Suppressor macrophage treated with lipopolysaccharide for 4 hours (primary cell): Measurements from ENCODE around the gene MARCHF10.

Experiments
- DNase-seq: peaks from one replicate; pipeline ENCODE4 v3.0.0-alpha.2; 2020

MARCHF10 gene

DNA sequence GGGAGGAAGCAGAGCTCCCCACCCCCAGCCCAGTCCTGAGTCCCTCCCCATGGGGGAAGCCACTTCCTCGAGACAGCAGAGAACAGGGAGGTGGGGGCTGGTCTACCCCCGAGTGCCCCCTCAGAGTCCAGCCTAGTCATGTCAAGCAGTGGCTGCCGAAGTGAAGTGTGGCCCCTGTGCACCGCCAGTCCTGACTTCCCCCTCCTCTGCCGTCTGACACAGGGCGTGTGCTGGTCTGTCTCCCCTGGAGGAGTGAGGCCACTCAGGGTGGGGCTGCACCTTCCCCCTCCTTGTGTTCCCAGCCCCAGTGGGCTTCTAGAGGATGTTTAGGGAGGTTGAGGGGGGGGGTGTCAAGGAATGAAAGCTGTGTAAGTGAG, 133.8 kb downstream of the MARCHF10 start:
- no peak for DNase-seq

DNA sequence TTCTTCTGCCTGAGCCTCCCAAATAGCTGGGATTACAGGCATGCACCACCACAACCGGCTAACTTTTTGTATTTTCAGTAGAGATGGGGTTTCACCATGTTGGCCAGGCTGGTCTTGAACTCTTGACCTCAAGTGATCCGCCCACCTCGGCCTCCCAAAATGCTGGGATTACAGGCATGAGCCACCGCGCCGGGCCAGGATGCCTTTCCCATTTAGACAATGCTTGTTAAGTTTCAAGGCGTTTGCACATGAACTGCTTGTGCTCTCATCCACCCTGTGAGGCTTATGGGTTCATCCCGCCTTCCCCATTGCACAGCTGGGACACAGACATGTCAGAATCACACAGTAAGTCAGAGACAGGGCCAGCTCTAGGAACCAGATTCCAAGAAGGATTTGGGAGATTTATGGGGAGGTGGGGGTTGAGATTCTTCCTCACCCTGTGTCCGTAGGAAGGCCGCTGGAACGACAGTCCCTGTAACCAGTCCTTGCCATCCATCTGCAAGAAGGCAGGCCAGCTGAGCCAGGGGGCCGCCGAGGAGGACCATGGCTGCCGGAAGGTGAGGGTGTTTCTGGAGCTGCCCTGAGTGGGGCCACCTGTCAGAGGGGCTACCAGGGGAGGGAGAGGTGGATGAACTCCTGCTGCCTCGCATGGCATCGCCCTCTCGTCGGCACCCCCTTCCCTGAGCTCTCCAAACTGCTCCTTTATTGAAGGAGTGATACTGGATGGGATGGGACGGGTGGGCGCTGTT, 134.3 kb downstream of the MARCHF10 start:
- DNase-seq, result no peak

DNA sequence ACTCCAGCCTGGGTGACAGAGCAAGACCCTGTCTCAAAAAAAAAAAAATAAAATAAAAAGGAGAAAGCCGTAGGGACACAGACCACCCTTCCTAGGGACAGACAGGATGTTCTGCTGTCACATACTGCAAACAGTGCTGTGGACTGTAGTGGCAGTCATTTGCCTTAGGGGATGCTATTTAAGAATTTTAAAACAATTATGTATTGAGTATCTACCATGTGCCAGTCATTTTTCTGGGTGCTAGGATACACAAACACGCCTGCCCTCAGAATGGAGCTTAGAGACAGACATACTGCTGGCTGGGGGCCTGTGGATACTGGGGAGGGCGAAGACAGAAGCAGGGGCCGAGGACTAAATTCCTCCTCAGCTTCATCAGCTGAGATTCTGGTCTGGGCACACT, 135.2 kb downstream of the MARCHF10 start:
- no peak for DNase-seq

DNA sequence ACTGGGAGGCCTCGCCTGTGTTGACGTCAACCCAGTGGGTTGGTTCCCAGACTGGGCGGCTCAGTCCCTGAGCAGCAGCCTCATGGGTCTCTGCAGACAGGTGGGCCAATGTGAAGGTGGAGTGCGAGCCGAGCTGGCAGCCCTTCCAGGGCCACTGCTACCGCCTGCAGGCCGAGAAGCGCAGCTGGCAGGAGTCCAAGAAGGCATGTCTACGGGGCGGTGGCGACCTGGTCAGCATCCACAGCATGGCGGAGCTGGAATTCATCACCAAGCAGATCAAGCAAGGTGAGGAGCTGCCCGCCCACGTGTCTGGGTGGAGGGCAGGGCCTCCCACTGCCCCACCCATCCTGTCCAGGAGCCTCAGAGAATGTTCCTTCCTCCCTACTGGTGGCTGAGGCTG, 136.6 kb downstream of the MARCHF10 start:
- DNase-seq, result no peak

DNA sequence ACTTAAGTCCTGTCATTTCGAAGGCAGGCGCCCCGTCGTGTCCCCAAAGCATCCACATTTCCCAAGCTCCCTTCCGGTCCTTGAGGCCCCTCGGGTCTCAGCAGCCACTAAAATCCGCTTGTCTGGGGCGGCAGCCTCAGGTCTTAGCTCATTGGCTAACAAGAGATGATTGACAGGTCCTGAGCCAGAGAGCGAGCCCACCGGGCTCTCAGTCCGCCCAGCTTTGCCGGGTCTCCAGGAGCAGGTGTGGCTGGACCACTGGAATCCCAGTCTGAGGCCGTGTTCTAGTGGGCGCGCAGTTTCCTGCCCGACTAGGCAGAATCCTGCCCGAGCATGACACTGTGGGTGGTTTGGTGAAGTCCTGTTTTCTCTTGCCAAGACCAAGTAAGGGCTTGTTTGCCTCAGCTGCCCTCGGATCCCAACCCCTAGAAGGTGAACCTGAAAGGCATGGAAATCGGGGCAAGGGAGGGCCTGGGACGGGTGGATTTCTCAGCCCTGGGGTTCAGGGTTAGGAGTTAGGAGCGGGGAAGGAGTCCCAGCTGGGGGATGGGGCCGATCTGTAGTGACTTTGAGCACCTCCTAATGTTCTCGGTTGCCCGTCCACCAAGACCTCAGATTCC, 137.8 kb downstream of the MARCHF10 start:
- DNase-seq, result no peak

DNA sequence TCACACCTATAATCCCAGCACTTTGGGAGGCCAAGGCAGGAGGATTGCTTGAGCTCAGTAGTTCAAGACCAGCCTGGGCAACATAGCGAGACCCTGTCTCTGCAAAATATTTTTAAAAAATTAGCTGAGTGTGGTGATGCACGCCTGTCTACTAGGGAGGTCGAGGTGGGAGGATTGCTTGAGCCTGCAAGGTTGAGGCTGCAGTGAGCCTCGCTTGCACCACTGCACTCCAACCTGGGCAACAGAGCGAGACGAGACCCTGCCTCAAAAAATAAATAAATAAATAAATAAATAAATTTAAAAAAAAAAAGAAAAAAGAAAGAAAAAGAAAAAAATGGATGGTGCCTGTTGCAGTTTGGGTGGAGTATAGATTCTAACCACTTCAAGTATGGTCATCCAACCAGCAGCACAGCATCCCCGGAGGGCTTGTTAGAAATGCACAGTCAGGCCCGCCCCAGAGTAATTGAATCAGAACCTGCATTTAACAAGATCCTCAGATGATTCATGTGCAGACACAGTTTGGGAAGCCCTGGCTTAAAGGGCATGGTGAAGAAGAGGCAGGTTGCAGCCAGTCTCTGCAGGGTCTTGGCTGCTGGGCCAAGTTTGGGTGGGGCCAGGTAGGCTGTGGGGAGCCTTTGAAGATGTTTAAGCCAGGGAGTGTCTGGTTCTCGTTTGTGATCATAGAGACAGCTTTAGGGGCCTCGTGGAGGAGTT, 139.9 kb downstream of the MARCHF10 start:
- no peak for DNase-seq

DNA sequence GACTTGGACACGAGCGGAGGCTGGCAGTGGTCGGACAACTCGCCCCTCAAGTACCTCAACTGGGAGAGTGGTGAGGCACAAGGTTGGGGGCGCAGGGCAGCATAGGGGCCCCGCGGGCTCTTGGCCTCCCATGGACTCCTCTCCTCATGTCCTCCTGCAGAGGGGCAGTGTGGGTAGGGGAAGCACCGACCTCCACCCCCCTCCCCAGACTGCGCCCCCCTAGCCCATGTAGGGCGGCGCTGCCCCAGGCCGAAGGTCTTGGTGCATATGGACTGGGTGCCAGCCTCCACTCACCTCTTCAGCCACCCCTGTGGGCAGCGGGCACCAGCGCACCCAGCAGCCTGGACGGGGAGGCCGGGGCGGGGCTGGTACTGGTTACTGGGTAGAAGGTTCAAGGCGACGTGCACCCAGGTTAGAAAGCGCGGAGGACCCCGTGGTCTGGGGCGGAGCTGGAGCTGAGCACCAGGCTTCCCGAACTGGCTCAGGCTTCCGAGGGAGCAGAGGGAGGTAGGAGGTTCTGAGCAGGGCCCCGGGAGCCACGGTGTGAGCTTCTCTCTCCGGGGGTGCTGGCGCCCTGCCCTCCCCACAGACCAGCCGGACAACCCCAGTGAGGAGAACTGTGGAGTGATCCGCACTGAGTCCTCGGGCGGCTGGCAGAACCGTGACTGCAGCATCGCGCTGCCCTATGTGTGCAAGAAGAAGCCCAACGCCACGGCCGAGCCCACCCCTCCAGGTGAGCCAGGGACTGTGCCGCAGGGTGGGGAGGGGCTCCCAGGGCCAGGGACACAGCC, 141.1 kb downstream of the MARCHF10 start:
- no peak for DNase-seq

DNA sequence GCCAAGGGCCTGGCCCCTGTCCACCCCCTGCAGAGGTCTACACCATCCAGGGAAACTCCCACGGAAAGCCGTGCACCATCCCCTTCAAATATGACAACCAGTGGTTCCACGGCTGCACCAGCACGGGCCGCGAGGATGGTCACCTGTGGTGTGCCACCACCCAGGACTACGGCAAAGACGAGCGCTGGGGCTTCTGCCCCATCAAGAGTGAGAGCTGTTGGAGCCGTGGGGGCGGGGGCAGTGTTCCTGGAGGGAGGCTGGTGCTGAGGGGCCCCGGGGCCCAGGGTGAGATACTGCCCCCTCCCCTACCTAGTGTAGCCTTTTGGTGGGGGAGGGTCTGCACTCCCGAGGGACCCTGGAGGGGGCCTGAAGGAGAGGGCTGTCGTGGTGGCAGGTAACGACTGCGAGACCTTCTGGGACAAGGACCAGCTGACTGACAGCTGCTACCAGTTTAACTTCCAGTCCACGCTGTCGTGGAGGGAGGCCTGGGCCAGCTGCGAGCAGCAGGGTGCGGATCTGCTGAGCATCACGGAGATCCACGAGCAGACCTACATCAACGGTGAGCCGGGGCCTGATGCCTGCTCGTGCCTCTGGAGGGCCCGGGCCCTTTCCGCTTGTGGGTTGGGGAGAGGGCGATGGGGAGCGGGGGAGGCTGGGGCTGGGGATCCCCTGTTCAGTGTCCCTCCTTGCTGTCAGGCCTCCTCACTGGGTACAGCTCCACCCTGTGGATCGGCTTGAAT, 141.9 kb downstream of the MARCHF10 start:
- DNase-seq, result no peak

DNA sequence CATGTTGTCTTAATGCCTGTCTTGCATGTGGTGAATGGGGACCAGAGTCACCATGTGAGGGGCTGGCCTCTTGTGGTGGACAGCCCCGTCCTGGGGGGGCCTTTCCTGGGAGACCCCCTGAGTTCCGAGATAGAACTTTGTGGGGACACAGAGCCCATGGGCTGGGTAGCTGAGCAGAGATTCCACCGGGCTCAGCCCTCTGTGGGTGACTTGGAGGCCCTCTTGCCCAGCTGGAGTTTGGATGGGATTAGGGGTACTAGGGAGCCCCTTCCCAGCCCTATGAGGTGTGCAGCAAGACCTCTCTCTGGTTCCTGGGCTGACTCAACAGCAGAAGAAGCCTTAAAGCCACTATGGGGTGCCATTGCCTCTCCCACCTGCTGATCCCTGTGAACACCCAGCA, 142.5 kb downstream of the MARCHF10 start:
- no peak for DNase-seq

DNA sequence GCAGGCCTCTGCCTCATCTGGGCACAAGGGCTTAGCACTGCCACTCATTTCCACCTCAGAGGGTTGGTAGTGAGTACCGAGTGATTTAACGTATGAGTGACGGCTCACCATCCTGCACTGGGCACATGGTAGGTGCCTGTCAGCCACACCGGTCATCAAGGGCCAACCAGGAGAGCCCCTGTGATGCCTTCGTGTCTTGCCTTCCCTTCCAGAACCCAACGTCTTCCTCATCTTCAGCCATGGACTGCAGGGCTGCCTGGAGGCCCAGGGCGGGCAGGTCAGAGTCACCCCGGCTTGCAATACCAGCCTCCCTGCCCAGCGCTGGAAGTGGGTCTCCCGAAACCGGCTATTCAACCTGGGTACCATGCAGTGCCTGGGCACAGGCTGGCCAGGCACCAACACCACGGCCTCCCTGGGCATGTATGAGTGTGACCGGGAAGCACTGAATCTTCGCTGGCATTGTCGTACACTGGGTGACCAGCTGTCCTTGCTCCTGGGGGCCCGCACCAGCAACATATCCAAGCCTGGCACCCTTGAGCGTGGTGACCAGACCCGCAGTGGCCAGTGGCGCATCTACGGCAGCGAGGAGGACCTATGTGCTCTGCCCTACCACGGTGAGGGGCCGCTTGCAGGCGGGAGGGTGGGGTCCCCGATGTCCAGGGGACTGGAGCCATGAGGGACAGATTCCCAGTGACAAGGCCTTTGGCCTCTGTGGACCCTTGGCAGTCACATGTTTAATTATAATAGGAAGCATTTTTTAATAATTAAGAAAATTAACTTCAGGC, 143.6 kb downstream of the MARCHF10 start:
- DNase-seq, result no peak

DNA sequence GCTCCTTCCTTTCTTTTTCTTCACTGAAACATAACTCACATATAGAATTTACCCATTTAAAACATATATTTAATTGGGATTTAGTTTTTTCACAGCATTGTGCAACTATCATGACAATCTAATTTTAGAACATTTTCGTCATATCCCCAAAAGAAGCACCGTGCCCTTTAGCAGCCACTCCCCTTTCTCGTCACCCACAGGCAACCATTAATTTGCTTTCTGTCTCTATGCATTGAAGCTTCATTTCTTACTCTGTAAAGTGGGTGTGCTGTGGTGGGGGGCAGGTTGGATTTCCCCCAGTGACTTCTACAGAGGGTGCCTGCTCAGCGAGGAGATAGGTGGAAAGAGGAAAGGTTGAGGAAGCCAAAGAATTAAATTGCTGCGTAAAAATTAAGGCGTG, 144.8 kb downstream of the MARCHF10 start:
- peak; percentile 11 for DNase-seq

DNA sequence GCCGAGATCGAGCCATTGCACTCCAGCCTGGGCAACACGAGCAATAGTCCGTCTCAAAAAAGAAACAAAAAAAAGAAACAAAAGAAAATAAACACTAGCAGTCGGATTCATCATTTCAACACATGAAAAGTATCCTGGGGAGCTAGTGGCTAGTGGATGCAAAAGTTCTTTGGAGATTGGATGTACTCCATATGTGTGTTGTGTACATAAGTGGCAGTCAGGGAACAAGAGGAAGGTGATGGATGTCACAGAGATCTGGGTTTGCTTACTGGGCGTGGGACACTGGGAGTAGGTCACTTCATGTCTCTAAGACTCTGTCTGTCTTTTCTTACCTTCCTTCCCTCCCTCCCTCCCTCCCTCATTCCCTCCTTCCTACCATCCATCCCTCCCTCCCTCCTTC, 145.3 kb downstream of the MARCHF10 start:
- DNase-seq, result no peak

DNA sequence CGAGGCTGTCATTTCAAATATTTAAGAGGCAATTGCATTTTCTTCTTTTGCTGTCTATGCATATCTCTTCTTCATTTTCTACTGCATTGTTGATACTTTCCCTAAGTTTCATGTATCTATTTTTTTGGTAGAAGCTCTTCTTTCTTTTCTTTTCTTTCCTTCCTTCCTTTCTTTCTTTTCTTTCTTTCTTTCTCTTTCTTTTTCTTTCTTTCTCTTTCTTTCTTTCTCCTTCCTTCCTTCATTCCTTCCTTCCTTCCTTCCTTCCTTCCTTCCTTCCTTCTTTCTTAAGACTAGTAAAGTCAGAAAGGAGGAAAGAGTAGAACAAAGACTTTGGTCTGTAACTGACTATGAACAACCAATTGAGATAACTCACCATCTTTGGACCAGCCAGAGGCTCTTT, 146.8 kb downstream of the MARCHF10 start:
- DNase-seq, result no peak

DNA sequence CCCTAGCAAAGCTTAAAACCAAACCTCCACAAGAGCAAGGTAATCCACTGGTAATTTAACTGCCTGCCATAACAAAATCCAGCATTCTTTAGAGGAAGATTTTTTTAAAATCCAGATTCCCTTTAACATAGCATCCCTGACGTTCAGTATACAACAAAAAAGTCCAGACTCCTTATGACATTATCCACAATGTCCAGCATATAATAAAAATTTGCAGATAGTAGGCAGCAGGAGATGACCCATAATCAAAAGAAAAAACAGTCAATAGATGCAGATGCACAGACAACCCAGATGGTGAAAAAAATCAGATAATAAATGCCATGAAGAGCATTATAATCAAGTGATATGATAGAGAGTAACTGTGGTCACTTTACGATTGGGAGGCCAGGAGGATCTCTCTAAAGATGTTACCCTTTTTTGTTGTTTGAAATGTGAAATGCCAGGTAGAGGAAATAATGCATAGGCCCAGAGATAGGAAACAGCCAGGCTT, 147.4 kb downstream of the MARCHF10 start:
- DNase-seq, result no peak

DNA sequence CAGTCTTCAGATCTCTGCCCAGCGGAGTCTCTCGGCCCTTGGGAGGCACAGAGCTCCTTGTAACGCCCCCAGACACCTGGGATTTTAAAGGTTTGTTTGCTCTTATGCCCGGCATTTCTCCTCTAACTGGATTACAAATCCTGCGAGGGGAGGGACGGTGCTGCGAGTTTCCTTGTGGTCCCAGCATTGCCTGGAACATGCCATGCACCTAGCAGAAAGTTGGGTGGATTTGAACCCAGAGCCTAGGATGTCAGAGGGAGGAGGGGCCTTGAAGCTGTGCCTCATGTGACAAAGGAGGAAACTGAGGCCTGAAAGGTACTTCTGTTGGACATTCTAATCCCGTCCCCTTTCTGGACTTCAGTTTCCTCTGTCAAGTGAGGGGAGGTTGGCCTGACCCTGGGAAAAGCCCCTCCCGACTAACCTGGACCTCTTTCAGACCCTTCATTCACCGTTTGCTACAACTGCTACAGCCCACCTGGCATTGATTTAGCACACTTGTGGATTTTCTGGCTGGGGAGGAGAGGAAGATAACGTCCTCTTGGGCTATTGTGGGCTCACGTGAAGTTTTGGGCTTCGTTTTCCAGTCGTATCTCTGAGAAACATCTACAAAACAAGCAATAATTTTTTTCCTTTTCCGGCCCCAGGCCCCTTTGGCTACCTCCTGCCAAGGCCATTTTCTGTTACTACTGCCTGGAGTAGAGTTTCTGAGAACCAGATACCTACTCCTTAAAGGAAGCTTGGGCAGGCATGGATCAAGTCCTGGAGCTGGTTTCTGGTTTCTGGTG, 149.8 kb downstream of the MARCHF10 start:
- no peak for DNase-seq

DNA sequence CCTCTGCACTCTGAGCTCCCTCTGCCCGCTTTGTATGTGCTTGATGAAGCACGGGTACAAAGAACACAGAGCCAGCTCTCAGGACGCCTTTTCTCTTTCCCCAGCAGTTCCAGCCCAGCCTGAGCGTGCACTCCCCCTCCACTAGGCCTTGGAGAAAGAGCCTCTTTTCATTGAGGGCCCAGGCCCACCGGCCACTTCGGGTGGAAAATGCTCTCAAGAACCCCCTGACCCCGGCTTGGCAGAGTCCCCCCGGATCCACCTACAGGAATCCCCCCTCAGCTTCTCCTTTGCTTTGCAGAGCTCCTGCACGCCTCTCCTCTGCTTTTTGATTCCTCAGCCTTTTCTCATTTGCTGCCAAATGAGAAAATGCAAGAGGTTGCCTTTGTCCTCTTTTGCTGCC, 150.4 kb downstream of the MARCHF10 start:
- DNase-seq, result no peak

DNA sequence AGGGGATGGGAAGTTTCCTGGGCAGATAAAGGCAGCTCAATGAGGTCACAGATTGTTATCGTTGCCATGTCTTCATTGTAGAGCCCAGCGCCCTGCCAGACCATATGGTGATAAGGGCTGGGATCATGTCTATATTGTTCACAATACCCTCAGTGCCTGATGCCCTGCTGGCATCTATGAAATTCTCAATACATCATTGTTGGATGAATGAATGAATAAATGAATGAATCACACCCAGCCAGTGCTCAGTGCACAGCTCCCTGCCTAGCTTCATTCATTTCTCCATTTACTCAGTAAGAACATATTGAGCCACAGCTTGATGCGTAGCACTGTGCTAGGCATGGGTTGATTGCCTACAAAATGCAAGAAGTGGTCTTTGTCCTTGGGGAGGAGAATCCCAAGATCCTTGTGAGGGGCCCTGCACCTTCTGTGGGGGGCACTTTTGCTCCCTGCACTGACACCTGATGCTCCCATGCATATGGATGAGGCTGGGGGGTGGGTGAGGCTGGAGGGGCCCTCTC, 150.9 kb downstream of the MARCHF10 start:
- no peak for DNase-seq

DNA sequence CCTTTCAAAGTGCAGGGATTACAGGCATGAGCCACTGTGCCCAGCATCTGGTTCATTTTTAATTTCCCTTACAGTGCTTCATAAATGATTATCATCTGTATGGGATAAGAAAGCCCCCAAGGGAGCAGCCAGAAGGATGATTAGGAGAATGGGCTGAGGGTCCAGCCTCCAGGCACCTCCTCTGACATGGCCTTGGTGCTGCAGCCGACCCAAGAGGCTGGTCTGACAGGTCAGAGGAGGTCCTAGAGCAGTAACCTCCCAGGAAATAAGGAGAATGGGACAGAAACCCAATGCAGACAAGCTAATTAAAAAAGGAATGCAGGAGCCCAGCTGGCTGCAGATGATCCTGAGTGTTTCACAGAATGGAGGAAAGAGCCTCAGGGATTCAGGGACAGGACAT, 151.7 kb downstream of the MARCHF10 start:
- no peak for DNase-seq

DNA sequence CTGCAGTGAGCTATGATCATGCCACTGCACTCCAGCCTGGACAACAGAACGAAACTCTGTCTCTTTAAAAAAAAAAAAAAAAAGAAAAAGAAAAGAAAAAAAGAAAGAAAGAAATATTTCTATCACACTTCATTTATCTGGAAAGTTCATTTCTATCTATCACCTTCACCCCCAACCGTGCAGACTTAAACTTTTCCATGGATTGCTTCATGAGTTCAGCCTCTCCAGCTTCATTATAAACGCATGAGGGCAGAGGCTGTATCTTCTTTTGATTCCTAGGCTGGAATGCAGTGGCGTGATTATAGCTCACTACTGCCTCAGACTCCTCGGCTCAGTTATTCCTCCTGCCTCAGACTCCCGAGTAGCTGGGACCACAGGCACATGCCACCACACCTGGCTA, 152.5 kb downstream of the MARCHF10 start:
- no peak for DNase-seq
